Caco-2 (cell line): ENCODE measurements around the gene BAAT. TPM values are rescaled to one million over a fixed set of nuclear protein-coding genes. Genes with fewer than 3 reads are reported as not detected.

Source experiments
- BruUV-seq: library from RNA; stranded (reverse); fragments of 400-500 nt; replicated peaks from 2 replicates; lab custom pipeline; 2021; lab: Mats Ljungman, UMichigan
- CTCF ChIA-PET: fragments of 300-600 bp; sonication (Branson Sonifier 250); formaldehyde crosslinking; loops from one replicate; lab custom pipeline; 2022; ENCODE audit warnings: antibody characterized with exemption; lab: Charles Lee
- POLR2A ChIA-PET: fragments of 300-600 bp; sonication (Branson Sonifier 250); formaldehyde crosslinking; loops from one replicate; lab custom pipeline; 2022; ENCODE audit warnings: antibody characterized with exemption; lab: Charles Lee
- DNase-seq, 2 experiments: peaks; one replicate each; pipeline versions ENCODE4 v3.0.0 to v3.0.0-alpha.2; 2020 to 2022
- H3K27me3 ChIP-seq: replicated peaks from 2 replicates; pipeline ENCODE4 v1.6.0; 2011; ENCODE audit warnings: low read length; ENCODE audit not compliant: control insufficient read depth, insufficient read depth
- H3K36me3 ChIP-seq: 2 replicates; pipeline ENCODE4 v1.5.1; 2011; ENCODE audit warnings: low read length; ENCODE audit not compliant: control insufficient read depth, insufficient read depth
- H3K4me1 ChIP-seq: fragments of 250-450 bp; sonication (Bioruptor Pico); 2 replicates; pipeline ENCODE4 v1.5.1; 2020; ENCODE audit warnings: mild to moderate bottlenecking
- H3K4me3 ChIP-seq: 2 replicates; pipeline ENCODE4 v1.5.1; 2011; ENCODE audit warnings: low read depth, mild to moderate bottlenecking, control low read depth, low read length
- H3K9me3 ChIP-seq: fragments of 250-450 bp; sonication (Bioruptor Pico); 2 replicates; pipeline ENCODE4 v1.5.1; 2020; ENCODE audit warnings: mild to moderate bottlenecking, moderate library complexity
- H3K27ac Mint-ChIP-seq: one replicate; pipeline ENCODE4 v1.8.0; 2022; ENCODE audit warnings: mixed read lengths; ENCODE audit not compliant: unreplicated experiment
- H3K27me3 Mint-ChIP-seq: one replicate; pipeline ENCODE4 v1.8.0; 2022; ENCODE audit warnings: mixed read lengths; ENCODE audit not compliant: insufficient read depth, unreplicated experiment
- H3K36me3 Mint-ChIP-seq: one replicate; pipeline ENCODE4 v1.8.0; 2022; ENCODE audit warnings: mild to moderate bottlenecking, mixed read lengths; ENCODE audit not compliant: insufficient read depth, unreplicated experiment
- H3K4me1 Mint-ChIP-seq: one replicate; pipeline ENCODE4 v1.8.0; 2022; ENCODE audit warnings: low read depth, mixed read lengths; ENCODE audit not compliant: unreplicated experiment
- H3K4me3 Mint-ChIP-seq: one replicate; pipeline ENCODE4 v1.8.0; 2022; ENCODE audit warnings: mild to moderate bottlenecking, moderate library complexity, mixed read lengths; ENCODE audit not compliant: unreplicated experiment
- H3K9me3 Mint-ChIP-seq: one replicate; pipeline ENCODE4 v1.8.0; 2022; ENCODE audit warnings: mixed read lengths; ENCODE audit not compliant: unreplicated experiment
- CTCF ChIP-seq, 2 experiments: fragments of 200-600 bp in 1 of 2; IDR thresholded peaks; 1 replicate in 1 of 2; 2 replicates in 1 of 2; pipeline versions ENCODE4 v1.5.1 to v1.8.0; 2011 to 2022; ENCODE audit warnings: antibody characterized with exemption in 1 of 2, control low read depth in 1 of 2, inconsistent platforms in 1 of 2, low read depth in 1 of 2, low read length in 1 of 2, mild to moderate bottlenecking in 1 of 2, moderate library complexity in 1 of 2; ENCODE audit not compliant: insufficient read depth in 1 of 2, severe bottlenecking in 1 of 2, unreplicated experiment in 1 of 2
- intact Hi-C: fragments of 100-400 bp; cut with micrococcal nuclease; formaldehyde crosslinking; loops from one replicate; pipeline ENCODE4 v1.10.0; 2022; ENCODE audit not compliant: unreplicated experiment
- total RNA-seq: library from RNA; stranded (reverse); gene quantifications from 2 replicates; pipeline ENCODE4 v1.2.3, GENCODE V29; 2022

BAAT gene
- total RNA-seq, 1 experiment from 2014 or later, result 1.1 TPM

- ChIA-PET CTCF (no interaction called here), POLR2A (no interaction called here)
- no peaks in the 10 kb centered on the region for H3K36me3 ChIP-seq
- H3K36me3 Mint-ChIP-seq, result peaks cover 38% of the 10 kb centered on the region
- BruUV-seq, result no TSS peak
- intact Hi-C loops, result no loop called here
- peaks cover 25% of the 10 kb centered on the region for H3K9me3 Mint-ChIP-seq
- H3K4me1 ChIP-seq, result peaks cover 23% of the 10 kb centered on the region
- no peak overlapping the region for H3K27ac Mint-ChIP-seq
- H3K27me3 ChIP-seq, result no peaks in the 10 kb centered on the region
- no peak overlapping the region for H3K4me3 Mint-ChIP-seq
- peaks cover 36% of the 10 kb centered on the region for H3K9me3 ChIP-seq
- H3K4me1 Mint-ChIP-seq, result peaks cover 17% of the 10 kb centered on the region
- no peak overlapping the region for H3K4me3 ChIP-seq
- DNase-seq, result no peak
- H3K27me3 Mint-ChIP-seq, result no peaks in the 10 kb centered on the region
- TF ChIP-seq CTCF (IDR thresholded peaks at IDR 0.05; ENCODE audit: insufficient read depth in 1 of 2, low read depth in 1 of 2, low read length in 1 of 2, severe bottlenecking in 1 of 2, unreplicated experiment in 1 of 2), result no peak
Measured at GRCh38 chr9:101383361-101383760, 1.4 kb downstream of the BAAT start.

DNA sequence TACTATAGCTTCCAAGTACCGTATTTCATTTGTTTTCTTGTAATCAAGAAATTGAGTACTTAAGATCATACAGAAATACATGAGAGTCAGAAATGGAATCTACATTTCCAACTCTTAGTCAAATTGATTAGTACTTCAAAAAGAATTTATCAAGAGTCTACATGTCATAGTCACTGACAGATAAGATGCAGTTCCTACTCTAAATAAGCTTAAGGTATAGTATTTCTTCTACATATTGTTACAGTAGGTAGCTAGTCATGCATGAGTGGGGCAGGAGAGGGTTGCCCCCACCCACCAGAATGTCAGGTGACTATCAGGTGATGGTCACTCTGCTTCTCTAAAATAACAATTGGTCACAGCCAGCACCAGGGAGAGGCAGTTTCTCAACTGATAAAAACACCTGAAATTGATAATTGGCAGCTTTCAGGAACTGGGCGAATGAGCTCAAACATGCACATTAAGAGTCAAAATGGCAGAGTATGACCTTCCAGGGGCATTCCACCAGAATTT lies 2.9 kb downstream of the BAAT start:
- BruUV-seq, result no TSS peak
- Mint-ChIP-seq H3K4me3 (no peak overlapping the region), H3K9me3 (peaks cover 38% of the 10 kb centered on the region), H3K4me1 (peaks cover 12% of the 10 kb centered on the region), H3K27me3 (no peaks in the 10 kb centered on the region), H3K36me3 (peaks cover 37% of the 10 kb centered on the region), H3K27ac (no peak overlapping the region)
- DNase-seq, result no peak
- peaks cover 20% of the 10 kb centered on the region for H3K4me1 ChIP-seq
- TF ChIP-seq CTCF (IDR thresholded peaks at IDR 0.05; ENCODE audit: insufficient read depth in 1 of 2, low read depth in 1 of 2, low read length in 1 of 2, severe bottlenecking in 1 of 2, unreplicated experiment in 1 of 2), result no peak
- no peaks in the 10 kb centered on the region for H3K27me3 ChIP-seq
- ChIA-PET CTCF (no interaction called here), POLR2A (interaction anchor here (0.6 kb wide), 1 partner anchor 9 kb away, joined by 13 read pairs; no protein-coding TSS in a partner anchor)
- intact Hi-C loops, result no loop called here
- H3K4me3 ChIP-seq, result no peak overlapping the region
- H3K9me3 ChIP-seq, result peaks cover 43% of the 10 kb centered on the region
- H3K36me3 ChIP-seq, result no peaks in the 10 kb centered on the region

DNA sequence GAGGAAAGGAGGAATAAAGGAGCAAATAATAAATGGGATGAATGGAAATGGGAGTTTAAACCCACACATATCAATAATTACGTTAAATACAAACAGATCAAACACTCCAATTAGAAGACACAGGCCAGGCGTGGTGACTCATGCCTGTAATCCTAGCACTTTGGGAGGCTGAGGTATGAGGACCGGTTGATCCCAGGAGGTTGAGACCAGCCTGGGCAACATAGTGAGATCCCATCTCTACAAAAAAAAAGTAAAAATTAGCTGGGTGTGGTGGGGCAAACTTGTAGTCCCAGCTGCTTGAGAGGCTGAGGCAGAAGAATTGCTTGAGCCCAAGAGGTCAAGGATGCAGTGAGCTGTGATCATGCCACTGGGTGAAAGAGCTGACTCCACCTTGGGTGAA lies 3.7 kb downstream of the BAAT start:
- POLR2A ChIA-PET, result no interaction called here
- no peaks in the 10 kb centered on the region for H3K36me3 ChIP-seq
- Mint-ChIP-seq H3K36me3 (peaks cover 36% of the 10 kb centered on the region), H3K27ac (no peak overlapping the region), H3K4me3 (no peak overlapping the region), H3K4me1 (peaks cover 12% of the 10 kb centered on the region), H3K9me3 (peaks cover 45% of the 10 kb centered on the region), H3K27me3 (no peaks in the 10 kb centered on the region)
- H3K4me1 ChIP-seq, result peaks cover 20% of the 10 kb centered on the region
- no peak for TF ChIP-seq CTCF (IDR thresholded peaks at IDR 0.05; ENCODE audit: insufficient read depth in 1 of 2, low read depth in 1 of 2, low read length in 1 of 2, severe bottlenecking in 1 of 2, unreplicated experiment in 1 of 2)
- intact Hi-C loops, result no loop called here
- BruUV-seq, result no TSS peak
- DNase-seq, result no peak
- H3K4me3 ChIP-seq, result no peak overlapping the region
- H3K27me3 ChIP-seq, result no peaks in the 10 kb centered on the region
- H3K9me3 ChIP-seq, result peaks cover 38% of the 10 kb centered on the region
- CTCF ChIA-PET, result no interaction called here
